ENCODE results near the gene SPRED3.

DNA sequence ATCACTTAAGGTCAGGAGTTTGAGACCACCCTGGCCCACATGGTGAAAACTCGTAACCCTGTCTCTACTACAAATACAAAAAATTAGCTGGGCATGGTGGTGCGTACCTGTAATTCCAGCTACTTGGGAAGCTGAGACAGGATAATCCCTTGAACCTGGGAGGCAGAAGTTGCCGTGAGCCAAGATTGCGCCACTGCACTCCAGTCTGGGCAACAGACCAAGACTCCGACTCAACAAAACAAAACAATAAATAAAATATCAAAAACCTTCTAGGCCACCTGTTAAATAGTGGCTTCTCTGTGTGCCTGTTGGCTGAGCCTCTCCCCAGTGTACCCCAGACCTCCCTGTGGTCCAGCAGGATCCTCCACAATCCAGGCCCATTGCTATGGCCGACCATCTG lies 17.4 kb upstream of the SPRED3 start:
- TF ChIP-seq, protein P1, sequence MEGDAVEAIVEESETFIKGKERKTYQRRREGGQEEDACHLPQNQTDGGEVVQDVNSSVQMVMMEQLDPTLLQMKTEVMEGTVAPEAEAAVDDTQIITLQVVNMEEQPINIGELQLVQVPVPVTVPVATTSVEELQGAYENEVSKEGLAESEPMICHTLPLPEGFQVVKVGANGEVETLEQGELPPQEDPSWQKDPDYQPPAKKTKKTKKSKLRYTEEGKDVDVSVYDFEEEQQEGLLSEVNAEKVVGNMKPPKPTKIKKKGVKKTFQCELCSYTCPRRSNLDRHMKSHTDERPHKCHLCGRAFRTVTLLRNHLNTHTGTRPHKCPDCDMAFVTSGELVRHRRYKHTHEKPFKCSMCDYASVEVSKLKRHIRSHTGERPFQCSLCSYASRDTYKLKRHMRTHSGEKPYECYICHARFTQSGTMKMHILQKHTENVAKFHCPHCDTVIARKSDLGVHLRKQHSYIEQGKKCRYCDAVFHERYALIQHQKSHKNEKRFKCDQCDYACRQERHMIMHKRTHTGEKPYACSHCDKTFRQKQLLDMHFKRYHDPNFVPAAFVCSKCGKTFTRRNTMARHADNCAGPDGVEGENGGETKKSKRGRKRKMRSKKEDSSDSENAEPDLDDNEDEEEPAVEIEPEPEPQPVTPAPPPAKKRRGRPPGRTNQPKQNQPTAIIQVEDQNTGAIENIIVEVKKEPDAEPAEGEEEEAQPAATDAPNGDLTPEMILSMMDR (IDR thresholded peaks at IDR 0.05): no peak
- TF ChIP-seq ZFX (IDR thresholded peaks at IDR 0.05; ENCODE audit: borderline replicate concordance): no peak
